Stimulated activated memory B cell treated with anti-CD40 and anti-IgM and Interleukin-4, amounts not matched to agents 10 μg/mL and 1 μg/mL and 100 μg/mL, for 72 hours (primary cell): ENCODE measurements around the gene LPCAT3.
"Not testable (repeated sequence)": the region's sequence is repeated elsewhere in the genome, so short reads cannot be mapped to it uniquely, and the experiment has no call there.

ENCODE experiments used
- ATAC-seq: fragments of 150-1000 bp; cut with Tn5 transposase; 2 replicates; pipeline ENCODE4 v1.10.0; 2021
- H3K27ac Mint-ChIP-seq: one replicate; pipeline ENCODE4 v1.8.0; 2022; ENCODE audit warnings: mild to moderate bottlenecking, mixed read lengths
- H3K27me3 Mint-ChIP-seq: one replicate; pipeline ENCODE4 v1.8.0; 2022; ENCODE audit warnings: mixed read lengths
- H3K36me3 Mint-ChIP-seq: one replicate; pipeline ENCODE4 v1.8.0; 2022; ENCODE audit warnings: mixed read lengths
- H3K4me1 Mint-ChIP-seq: one replicate; pipeline ENCODE4 v1.8.0; 2022; ENCODE audit warnings: mixed read lengths
- H3K4me3 Mint-ChIP-seq: one replicate; pipeline ENCODE4 v1.8.0; 2022; ENCODE audit warnings: mild to moderate bottlenecking, moderate library complexity, mixed read lengths
- H3K9me3 Mint-ChIP-seq: one replicate; pipeline ENCODE4 v1.8.0; 2022; ENCODE audit warnings: mixed read lengths

LPCAT3 gene

DNA sequence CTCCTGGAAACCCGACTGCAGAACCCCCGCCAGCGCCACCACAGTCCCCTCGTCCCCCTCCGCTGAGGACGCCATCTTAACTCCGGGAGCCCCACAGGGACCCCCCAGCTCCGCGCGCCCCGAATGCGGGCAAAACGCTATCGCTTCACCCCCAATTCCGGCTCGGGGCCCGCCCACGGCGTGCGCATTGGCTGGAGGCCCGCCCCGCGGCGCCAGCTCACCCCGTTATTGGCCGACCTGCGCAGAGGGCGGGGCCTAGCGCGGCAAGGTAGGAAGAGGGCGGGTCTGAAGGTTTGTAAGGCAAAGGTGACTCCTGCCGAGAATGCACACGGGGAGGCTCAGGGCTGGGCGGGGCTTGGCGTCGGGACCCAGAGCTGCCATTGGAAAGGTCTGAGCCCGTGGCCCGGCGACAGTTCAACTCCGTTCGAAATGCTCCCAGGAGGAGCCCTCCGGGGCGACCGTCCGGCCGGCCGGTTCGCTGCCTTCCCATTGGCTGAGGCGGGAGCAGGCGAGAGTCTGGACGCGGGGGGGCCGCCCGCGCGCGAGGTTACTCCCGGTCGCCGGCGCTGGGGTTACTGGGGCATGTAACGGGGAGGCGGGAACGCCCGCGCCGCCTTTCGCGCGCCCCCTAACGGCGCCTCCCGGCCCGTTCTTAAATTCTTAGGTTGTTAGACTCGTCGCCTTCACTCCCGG lies at the start of gene LPCAT3:
Gene LPCAT3 (minus strand): TSS at position 127 of the 693 bp plus-strand sequence. CDS start 52 bp downstream, at position 75.
- Mint-ChIP-seq H3K27me3 (no peaks in the 10 kb centered on the region), H3K9me3 (no peaks in the 10 kb centered on the region), H3K27ac (peak within 1 kb of the TSS; percentile 77), H3K4me1 (peaks cover 29% of the 10 kb centered on the region), H3K4me3 (peak within 1 kb of the TSS; percentile 91), H3K36me3 (peaks cover 11% of the 10 kb centered on the region)
- peak; percentile 99 for ATAC-seq

- ATAC-seq: no peak
Observed at GRCh38 chr12:7067096-7067495, 48.8 kb upstream of the LPCAT3 start.

GRCh38 chr12:7066596-7066995 lies 48.3 kb upstream of the LPCAT3 start:
- H3K4me3 Mint-ChIP-seq: no peak overlapping the region
- no peaks in the 10 kb centered on the region for H3K4me1 Mint-ChIP-seq
- ATAC-seq: no peak
- no peak overlapping the region for H3K27ac Mint-ChIP-seq
- peaks cover 25% of the 10 kb centered on the region for H3K27me3 Mint-ChIP-seq
- H3K9me3 Mint-ChIP-seq: no peaks in the 10 kb centered on the region
- no peaks in the 10 kb centered on the region for H3K36me3 Mint-ChIP-seq

More at GRCh38 chr12:7067096-7067495, 48.8 kb upstream of the LPCAT3 start:
- Mint-ChIP-seq H3K36me3 (no peaks in the 10 kb centered on the region), H3K4me1 (no peaks in the 10 kb centered on the region), H3K9me3 (no peaks in the 10 kb centered on the region), H3K4me3 (no peak overlapping the region), H3K27ac (no peak overlapping the region), H3K27me3 (peaks cover 28% of the 10 kb centered on the region)

DNA sequence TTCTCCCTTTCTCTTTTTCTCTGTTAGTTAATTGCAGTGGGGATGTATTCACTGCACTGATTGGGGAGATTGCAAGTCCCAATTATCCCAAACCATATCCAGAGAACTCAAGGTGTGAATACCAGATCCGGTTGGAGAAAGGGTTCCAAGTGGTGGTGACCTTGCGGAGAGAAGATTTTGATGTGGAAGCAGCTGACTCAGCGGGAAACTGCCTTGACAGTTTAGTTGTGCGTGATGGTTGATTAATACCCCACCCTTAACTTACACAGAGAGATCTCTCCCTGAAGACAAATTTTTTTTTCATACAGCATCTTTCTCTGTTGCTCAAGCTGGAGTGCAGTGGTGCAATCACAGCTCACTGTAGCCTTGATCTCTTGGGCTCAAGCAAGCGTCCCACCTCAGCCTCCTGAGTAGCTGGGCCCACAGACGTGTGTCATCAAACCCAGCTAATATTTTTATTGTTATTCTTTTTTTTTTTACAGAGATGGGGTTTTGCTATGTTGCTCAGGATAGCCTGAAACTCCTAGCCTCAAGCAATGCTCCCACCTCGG lies 46.9 kb upstream of the LPCAT3 start:
- Mint-ChIP-seq H3K4me1 (no peaks in the 10 kb centered on the region), H3K9me3 (no peaks in the 10 kb centered on the region)

GRCh38 chr12:7064516-7064915 lies 46.2 kb upstream of the LPCAT3 start:
- no peaks in the 10 kb centered on the region for H3K36me3 Mint-ChIP-seq
- no peak overlapping the region for H3K27ac Mint-ChIP-seq
- peaks cover 43% of the 10 kb centered on the region for H3K27me3 Mint-ChIP-seq
- no peaks in the 10 kb centered on the region for H3K9me3 Mint-ChIP-seq
- ATAC-seq: no peak
- no peak overlapping the region for H3K4me3 Mint-ChIP-seq
- H3K4me1 Mint-ChIP-seq: no peaks in the 10 kb centered on the region

More for the DNA sequence above, 46.9 kb upstream of the LPCAT3 start:
- no peak overlapping the region for H3K4me3 Mint-ChIP-seq
- peaks cover 37% of the 10 kb centered on the region for H3K27me3 Mint-ChIP-seq
- no peaks in the 10 kb centered on the region for H3K36me3 Mint-ChIP-seq
- no peak for ATAC-seq
- no peak overlapping the region for H3K27ac Mint-ChIP-seq

DNA sequence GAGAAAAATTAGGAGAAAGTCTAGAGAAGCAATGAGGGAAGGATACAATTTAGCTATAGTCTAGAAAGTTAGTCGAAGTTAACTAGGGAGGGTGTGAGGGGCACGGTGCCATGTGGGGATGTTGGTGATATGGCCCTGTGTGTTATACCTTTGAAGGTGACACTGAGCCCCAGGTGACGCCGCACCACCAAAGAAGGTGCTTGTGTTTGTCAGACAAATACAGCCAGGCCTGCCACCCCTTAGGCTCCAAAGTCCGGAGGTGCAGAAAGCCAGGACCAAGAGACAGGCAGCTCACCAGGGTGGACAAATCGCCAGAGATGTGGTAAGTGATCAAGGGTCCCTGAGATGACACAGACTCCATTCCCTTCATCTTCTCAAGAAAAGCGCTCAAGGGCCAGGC lies 43.3 kb upstream of the LPCAT3 start:
- Mint-ChIP-seq H3K4me1 (no peaks in the 10 kb centered on the region), H3K4me3 (no peak overlapping the region), H3K9me3 (no peaks in the 10 kb centered on the region), H3K36me3 (no peaks in the 10 kb centered on the region), H3K27ac (no peak overlapping the region), H3K27me3 (peaks cover 50% of the 10 kb centered on the region)
- ATAC-seq: no peak

DNA sequence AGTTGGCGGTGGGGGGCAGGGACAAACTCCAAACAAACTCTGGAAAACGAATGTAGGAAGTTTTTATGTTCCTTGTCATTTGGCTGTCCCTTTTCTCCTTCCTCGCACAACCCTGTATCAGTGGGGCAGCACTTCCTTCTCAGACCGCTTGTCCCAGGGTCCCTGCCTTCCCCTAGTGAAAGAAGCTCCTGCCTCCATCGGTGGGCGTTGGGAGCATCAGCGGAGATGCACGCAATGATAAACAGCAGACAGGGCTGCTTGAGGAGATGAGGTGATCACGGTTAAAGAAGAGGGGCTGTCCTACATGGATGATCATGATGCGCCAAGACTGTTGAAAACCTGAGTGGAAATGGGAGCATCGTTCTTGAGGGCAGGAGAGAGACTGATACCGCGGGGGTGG lies 42.9 kb upstream of the LPCAT3 start:
- H3K27me3 Mint-ChIP-seq: peaks cover 55% of the 10 kb centered on the region

DNA sequence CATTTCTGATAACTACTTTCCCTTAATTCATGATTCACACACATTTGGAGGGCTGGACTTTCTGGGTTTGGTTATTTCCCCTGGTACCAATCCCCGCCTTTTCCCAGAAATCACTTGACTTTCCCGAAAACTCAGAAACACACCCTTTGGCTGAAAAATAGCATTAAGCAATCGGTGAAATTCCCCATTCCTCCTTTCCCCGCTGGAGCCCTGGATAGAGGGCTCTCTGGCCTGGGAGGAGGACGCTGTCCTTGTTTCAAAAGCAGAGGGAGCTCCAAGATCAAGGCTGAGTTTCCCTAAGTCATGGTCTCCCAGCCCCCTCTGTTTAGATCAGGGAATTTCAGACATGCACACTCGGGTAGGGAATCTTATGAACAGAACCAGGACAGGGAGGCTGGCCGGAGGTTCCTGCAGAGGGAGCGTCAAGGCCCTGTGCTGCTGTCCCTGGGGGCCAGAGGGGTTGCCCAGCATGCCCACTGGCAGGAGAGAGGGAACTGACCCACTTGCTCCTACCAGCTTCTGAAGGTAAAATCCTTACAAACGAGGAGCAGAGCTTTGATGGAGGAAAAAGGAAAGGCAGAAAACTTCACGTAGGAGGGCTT lies 42.2 kb upstream of the LPCAT3 start, which contains the start of gene C1S:
Gene C1S (plus strand): TSS at position 366 of the 602 bp plus-strand sequence. CDS start 1,195 bp downstream, outside the sequence.
- no peaks in the 10 kb centered on the region for H3K9me3 Mint-ChIP-seq
- ATAC-seq: no peak
- H3K27ac Mint-ChIP-seq: no peak within 1 kb of the TSS
- H3K27me3 Mint-ChIP-seq: peaks cover 62% of the 10 kb centered on the region
- H3K4me3 Mint-ChIP-seq: no peak within 1 kb of the TSS
- H3K36me3 Mint-ChIP-seq: no peaks in the 10 kb centered on the region
- H3K4me1 Mint-ChIP-seq: no peaks in the 10 kb centered on the region

More for the DNA sequence above, 42.9 kb upstream of the LPCAT3 start:
- Mint-ChIP-seq H3K27ac (no peak overlapping the region), H3K4me3 (no peak overlapping the region), H3K9me3 (no peaks in the 10 kb centered on the region), H3K36me3 (no peaks in the 10 kb centered on the region), H3K4me1 (no peaks in the 10 kb centered on the region)
- no peak for ATAC-seq

GRCh38 chr12:7059780-7060179 lies 41.5 kb upstream of the LPCAT3 start:
- Mint-ChIP-seq H3K27me3 (peaks cover 66% of the 10 kb centered on the region), H3K4me1 (no peaks in the 10 kb centered on the region), H3K9me3 (no peaks in the 10 kb centered on the region)

DNA sequence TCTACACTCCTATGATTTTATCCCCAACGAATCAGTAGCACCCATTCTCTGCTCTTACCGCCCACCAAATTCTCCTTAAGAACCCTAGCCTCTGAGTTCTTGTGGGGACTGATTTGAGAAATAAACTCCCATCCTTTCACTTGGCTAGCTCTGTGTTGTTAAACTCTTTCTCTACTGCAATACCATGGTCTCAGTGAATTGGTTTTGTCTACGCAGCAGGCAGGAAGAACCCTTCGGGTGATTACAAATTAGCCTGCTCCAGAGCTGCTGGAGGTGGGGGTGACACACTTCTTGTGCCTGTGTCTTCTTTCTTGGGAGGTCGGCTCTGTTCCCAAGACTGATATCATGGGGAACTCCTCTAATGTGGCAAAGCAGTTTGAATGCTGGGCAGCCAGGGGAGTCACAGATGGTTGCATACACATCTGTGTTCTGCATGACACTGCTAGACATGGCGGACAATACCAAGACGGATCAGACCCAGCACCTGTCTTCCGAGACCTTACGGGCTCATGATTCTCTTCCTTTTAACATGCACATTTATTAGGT lies 40.6 kb upstream of the LPCAT3 start:
- Mint-ChIP-seq H3K4me3 (no peak overlapping the region), H3K27me3 (peaks cover 75% of the 10 kb centered on the region), H3K36me3 (no peaks in the 10 kb centered on the region), H3K4me1 (no peaks in the 10 kb centered on the region), H3K9me3 (no peaks in the 10 kb centered on the region), H3K27ac (no peak overlapping the region)
- no peak for ATAC-seq

More at GRCh38 chr12:7059780-7060179, 41.5 kb upstream of the LPCAT3 start:
- ATAC-seq: no peak
- H3K4me3 Mint-ChIP-seq: no peak overlapping the region
- no peak overlapping the region for H3K27ac Mint-ChIP-seq
- no peaks in the 10 kb centered on the region for H3K36me3 Mint-ChIP-seq

DNA sequence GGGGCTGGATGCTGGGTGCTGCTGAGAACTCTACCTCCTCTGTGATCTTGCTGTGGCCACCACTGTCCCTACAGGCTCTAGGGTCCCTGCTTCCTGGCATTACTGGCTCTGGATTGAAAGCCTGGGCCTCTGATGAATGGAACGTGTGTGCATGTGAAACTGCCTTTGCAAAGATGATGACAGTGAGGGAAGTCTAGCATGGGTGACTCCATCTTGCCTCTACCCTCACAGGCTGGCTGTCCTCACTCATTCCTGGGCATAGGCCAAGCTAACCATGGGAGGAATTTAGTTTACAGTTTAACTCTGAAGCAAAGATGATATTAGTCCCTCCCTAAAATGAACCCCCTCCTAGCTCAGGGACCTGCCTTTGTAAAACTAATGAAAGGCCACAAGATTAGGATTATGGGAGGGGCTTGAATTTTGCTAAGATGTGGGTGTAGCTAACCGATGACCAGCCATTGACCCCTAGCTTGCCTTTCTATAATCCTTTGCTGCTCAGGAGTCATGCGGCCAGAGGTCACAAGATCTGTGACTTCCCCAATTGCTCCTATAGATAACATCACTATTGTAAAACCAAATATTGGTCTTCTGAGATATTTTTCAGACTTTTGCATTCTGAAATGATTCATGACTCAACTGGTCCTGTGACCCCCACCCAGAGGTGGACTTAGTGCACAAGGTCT lies 40.0 kb upstream of the LPCAT3 start:
- Mint-ChIP-seq H3K4me3 (no peak overlapping the region), H3K9me3 (no peaks in the 10 kb centered on the region), H3K27ac (no peak overlapping the region), H3K27me3 (peaks cover 79% of the 10 kb centered on the region), H3K4me1 (no peaks in the 10 kb centered on the region), H3K36me3 (no peaks in the 10 kb centered on the region)
- ATAC-seq: no peak

GRCh38 chr12:7055736-7056135 lies 37.5 kb upstream of the LPCAT3 start:
- H3K9me3 Mint-ChIP-seq, ATAC-seq, H3K36me3 Mint-ChIP-seq, H3K27ac Mint-ChIP-seq, H3K4me1 Mint-ChIP-seq, H3K4me3 Mint-ChIP-seq: not testable (repeated sequence)
- peaks cover 88% of the 10 kb centered on the region for H3K27me3 Mint-ChIP-seq

DNA sequence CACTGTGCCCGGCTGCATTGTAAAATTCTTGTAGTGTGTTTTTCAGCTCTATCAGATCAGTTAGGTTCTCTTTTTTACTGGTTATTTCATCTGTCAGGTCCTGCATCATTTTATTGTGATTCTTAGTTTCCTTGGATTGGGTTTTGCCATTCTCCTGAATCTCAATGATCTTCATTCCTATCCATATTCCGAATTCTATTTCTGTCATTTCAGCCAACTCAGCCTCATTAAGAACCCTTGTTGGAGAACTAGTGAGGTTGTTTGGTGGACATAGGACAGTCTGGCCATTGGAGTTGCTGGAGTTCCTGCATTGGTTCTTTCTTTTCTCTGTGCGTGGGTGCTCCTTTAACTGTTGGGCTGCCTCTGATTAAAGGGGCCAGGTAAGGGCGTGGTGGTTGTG lies 36.6 kb upstream of the LPCAT3 start:
- H3K27me3 Mint-ChIP-seq: peaks cover 80% of the 10 kb centered on the region
- no peak overlapping the region for H3K4me3 Mint-ChIP-seq
- no peaks in the 10 kb centered on the region for H3K4me1 Mint-ChIP-seq
- no peak overlapping the region for H3K27ac Mint-ChIP-seq
- no peaks in the 10 kb centered on the region for H3K36me3 Mint-ChIP-seq
- no peak for ATAC-seq
- H3K9me3 Mint-ChIP-seq: no peaks in the 10 kb centered on the region

DNA sequence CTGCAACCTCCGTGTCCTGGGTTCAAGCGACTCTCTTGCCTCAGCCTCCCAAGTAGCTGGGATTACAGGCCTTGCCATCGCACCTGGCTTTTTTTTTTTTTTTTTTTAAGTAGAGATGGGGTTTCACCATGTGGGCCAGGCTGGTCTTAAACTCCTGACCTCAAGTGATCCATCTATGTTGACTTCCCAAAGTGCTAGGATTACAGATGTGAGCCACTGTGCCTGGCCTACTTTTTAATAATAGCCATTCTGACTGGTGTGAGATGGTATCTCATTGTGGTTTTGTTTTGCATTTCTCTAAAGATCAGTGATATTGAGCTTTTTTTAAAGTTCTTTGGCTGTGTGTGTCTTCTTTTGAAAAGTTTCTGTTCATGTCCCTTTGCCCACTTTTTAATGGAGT lies 31.7 kb upstream of the LPCAT3 start:
- not testable (repeated sequence) for ATAC-seq, H3K9me3 Mint-ChIP-seq, H3K36me3 Mint-ChIP-seq, H3K27ac Mint-ChIP-seq, H3K4me3 Mint-ChIP-seq, H3K4me1 Mint-ChIP-seq
- H3K27me3 Mint-ChIP-seq: peaks cover 32% of the 10 kb centered on the region

GRCh38 chr12:7049445-7049951 lies 31.2 kb upstream of the LPCAT3 start:
- H3K36me3 Mint-ChIP-seq, H3K4me1 Mint-ChIP-seq, H3K9me3 Mint-ChIP-seq, ATAC-seq, H3K27ac Mint-ChIP-seq, H3K4me3 Mint-ChIP-seq: not testable (repeated sequence)
- peaks cover 29% of the 10 kb centered on the region for H3K27me3 Mint-ChIP-seq
